Liver (tissue), 3 donors: ENCODE results near the gene NR4A1.

ENCODE experiments used
- CTCF ChIP-seq: fragments of 150-350 bp; IDR thresholded peaks from 2 replicates; pipeline ENCODE4 v1.5.1; 2017; ENCODE audit warnings: improper control_type of control experiment, low read depth, low read length; ENCODE audit not compliant: missing input control
- GABPA ChIP-seq, 2 donors: IDR thresholded peaks in 1 of 2; conservative IDR thresholded peaks in 1 of 2; 2 replicates each; pipeline ENCODE4 v1.6.1; 2016; ENCODE audit warnings: antibody characterized with exemption in 2 of 2, mild to moderate bottlenecking in 1 of 2, moderate library complexity in 1 of 2
- HNF4A ChIP-seq, 2 donors: conservative IDR thresholded peaks; 2 replicates each; pipeline ENCODE4 v1.6.1; 2016; ENCODE audit warnings: antibody characterized with exemption in 2 of 2, mild to moderate bottlenecking in 2 of 2
- RAD21 ChIP-seq, 2 donors: IDR thresholded peaks; 2 replicates each; pipeline ENCODE4 v1.6.1; 2016; ENCODE audit warnings: antibody characterized with exemption in 2 of 2, mild to moderate bottlenecking in 2 of 2
- REST ChIP-seq: IDR thresholded peaks from 2 replicates; pipeline ENCODE4 v1.6.1; 2016; ENCODE audit warnings: antibody characterized with exemption, mild to moderate bottlenecking
- SP1 ChIP-seq: IDR thresholded peaks from 2 replicates; pipeline ENCODE4 v1.6.1; 2018; ENCODE audit warnings: antibody characterized with exemption, mild to moderate bottlenecking
- TF ChIP-seq, protein P1 (sequence below): IDR thresholded peaks from 2 replicates; pipeline ENCODE4 v1.6.1; 2016; ENCODE audit warnings: antibody characterized with exemption
- donor health status: healthy.
- donor health status: healthy.

DNA sequence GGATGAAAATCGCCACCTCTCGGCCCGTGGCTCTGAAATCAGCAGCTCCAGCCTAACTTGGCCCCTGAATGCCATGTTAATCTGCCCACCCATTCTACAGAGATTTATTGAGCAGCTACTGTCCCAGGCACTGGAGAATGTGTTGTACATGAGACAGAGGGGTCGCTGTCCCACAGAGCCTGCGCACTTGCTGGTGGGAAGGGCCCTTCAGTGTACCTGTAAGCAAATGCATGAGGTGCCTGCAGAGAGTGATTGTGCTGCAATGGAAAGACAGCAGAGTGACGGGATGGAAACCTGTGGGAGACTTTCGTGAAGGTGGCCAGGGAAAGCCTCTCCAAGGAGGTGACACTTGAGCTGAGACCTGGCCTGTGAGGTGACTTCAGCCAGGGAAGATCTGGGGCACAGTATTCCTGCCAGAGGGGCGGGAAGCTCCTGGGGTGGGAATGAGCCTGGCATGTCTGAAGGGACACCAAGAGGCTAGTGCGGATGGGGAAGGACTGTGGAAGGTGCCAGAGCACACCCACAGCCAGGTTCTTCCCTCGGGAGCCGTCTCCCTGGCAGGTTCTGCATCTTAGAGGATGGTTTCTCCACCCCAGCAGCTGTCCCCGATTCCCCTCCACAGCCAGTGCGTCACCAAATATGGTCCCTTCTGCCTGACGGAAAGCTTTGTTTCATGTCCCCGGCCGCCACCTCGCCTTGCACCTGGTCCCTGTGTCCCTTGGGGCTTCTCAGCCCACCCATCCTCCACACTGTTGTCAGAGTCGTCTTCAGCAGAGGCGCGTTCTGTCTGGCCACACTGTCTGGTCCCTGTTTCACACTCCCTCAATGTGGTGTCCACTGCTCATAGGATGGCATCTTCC, 36.9 kb downstream of the NR4A1 start:
- TF ChIP-seq SP1: no peak
- no peak for TF ChIP-seq REST
- TF ChIP-seq, protein P1, sequence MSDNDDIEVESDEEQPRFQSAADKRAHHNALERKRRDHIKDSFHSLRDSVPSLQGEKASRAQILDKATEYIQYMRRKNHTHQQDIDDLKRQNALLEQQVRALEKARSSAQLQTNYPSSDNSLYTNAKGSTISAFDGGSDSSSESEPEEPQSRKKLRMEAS: no peak
- no peak for TF ChIP-seq CTCF
- no peak for TF ChIP-seq GABPA (IDR thresholded peaks at IDR 0.05 in 1 of 2, conservative IDR thresholded peaks at IDR 0.05 in 1 of 2)
- no peak for TF ChIP-seq HNF4A (conservative IDR thresholded peaks at IDR 0.05)
- no peak for TF ChIP-seq RAD21 (IDR thresholded peaks at IDR 0.05)
